Glomerular endothelial cell (primary cell): Measurements from ENCODE around the gene MTURN. TPM values are rescaled to one million over a fixed set of nuclear protein-coding genes. Genes with fewer than 3 reads are reported as not detected.

Experiments used
- DNase-seq: peaks from one replicate; pipeline ENCODE4 v3.0.0-alpha.2; 2011; ENCODE audit warnings: low read depth, low spot score; ENCODE audit errors: extremely low read depth
- total RNA-seq: library from RNA; depleted of rRNA; stranded (reverse); fragments of >200 nt; gene quantifications from 2 replicates; pipeline ENCODE4 v1.2.3, GENCODE V29; 2015

The MTURN gene
- total RNA-seq, 1 donor from 2014 or later: 6.6 TPM

DNA sequence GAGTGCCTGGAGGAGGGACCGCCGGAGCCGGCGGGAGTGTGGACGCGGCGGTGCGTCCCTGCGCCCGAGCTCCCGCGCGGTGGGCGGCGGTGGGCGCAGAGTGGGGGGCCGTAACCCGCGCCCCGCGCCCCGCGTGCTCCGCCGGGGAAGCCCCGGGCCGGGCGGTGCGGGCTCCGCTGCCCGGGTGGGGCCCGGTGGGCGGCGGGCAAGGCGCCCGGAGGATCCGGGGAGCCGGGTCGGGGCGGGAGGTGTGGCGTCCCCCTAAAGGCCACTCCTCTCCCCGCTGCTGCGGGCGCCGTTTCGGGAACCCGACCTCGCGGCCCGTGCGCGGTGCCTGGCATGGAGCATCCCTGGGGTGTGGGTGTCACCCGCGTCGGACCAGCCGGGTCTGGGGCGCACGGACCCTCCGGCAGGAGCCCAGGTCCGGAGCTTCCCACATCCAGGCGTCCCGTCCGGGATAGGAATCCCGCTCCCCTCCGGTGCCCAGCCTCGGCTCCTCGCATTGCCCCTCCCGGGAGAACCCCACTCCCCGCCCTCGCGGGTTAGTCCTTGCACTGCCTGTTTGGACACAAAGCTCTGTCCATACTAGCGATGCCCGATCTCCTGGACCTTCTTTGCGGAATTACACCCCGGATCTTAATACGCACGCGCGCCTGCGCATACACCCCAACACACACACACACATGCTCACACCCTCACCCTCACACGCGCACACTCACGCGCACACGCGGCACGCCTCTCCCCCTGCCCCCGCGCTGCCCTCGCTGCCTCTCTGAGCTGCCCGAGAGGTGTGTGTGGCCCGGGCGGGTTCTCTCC lies 723 bp downstream of the MTURN start:
- no peak for DNase-seq

DNA sequence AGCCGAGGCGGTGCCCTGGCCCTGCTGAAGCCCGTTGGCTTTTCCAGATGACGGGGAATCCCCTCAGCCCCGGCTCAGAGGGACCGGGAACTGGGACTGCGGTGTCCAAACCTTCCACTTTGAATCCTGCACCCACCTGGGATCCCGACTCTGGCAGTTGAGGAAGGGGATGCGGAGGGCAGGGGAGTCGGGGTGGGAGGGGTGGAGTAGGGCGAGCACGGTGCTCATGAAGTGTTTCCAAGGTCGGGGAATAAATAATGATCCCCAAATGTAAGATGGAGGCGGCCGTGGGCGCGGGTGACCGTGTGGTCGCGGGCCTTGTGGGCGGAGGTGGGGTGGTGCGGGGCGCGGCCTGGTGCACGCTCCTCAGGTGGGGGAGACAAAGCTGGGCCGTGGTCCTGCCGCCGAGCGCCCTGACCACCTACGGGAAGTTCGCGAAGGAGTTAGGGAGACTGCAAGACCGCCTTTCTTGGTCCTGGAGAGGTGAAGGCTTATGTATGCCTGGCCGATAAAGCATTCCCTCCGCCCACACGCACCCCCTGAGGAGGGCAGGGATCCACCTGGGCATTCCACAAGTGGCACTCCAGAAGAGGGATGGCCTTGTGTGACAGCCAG lies 1.4 kb downstream of the MTURN start:
- DNase-seq: no peak

DNA sequence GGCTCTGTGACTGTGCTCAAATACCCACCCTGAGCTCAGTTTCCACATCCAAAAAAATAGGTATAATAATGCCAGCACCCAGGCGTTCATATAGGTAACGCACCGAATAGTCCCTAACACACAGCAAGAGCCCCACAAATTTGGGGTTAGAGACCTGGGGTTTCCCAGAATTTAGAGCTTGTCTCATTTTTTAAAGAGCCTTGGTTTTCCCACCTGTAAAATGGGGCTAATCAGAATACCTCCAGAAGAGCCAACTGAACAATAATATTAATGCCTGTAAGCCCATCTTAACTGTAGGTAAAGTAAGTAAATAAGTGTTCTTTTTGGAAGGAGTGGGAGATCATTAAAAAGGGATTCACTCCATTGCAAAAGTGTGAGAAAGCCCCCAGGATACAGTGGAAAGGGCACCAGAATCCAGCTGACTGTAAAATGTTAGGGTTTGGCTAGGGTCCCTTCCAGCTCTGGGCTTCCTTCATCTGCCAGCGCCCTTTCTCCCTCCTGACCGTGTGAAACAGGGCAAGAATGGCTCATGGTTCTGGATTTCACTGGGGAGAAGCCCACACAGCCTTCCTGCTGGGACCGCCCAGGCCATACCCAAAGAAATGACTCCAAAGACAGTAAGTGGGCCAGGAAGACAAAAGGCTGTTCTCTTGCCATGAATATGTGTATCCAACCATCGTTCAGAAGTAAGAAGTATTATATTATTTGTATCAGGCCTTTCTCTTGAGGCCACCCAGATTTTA lies 2.1 kb downstream of the MTURN start:
- DNase-seq: no peak

DNA sequence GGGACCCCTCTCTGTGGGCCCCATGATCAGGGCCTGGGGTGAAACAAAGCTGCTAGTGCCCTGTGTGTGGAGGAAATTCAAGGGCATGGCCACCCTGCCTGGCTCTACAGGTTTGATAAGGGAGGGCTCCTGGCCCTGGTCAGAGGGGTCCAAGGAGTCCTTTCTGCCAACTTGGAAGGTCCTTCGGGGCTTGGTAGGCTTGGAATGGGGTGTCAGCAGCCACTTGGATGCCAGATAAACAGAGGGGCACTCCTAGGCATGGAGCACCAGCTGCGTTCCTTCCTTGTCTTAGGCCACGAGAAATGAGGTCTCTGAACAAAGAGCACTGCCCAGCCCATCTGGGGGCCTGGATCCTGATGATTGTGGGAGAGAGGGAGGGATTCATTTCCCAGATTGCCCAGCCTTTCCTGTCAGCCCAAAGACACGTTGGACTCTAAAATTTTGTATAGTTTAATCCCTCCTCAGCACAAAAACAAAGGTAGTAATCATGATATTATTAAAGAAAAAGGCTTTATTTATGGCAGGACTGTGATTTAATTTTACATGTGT lies 5.1 kb downstream of the MTURN start:
- DNase-seq: no peak

DNA sequence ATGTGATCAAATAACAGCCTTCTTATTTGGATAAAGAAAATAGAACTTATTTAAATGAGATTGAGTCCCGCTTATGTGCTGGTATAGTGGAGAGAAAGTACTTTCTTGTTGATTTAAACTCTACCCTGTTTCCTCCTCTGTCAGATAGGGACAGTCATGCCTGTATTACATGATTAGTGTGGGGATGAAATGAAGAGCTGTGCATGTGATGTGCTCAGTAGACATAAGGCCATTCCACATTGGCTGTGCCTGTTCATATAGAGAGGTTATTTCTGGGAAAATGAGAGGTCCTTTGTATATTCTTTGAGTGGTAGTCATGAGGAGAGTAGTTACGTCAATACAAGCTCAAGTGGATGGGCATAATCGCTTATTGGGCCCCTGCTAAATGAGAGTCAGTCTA lies 5.7 kb downstream of the MTURN start:
- no peak for DNase-seq

DNA sequence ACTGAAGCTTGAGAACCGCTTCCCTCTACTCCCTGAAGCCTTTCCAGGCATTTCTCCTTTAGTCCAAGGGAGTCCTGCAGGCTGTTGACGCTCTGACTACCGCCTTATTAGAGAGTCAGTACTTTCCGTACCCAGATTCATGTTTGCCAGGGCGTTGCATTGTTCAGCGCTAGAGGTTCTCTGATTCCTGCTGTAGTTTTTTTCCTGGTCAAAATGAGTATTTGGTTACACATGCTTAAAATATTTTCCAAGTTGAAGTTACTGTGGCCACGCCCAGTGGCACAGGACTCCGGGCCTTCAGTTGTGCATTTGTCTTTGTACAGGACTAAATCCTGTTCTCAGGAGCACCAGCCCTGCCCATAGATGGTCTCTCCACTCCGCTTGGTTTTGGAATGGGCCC lies 7.9 kb downstream of the MTURN start:
- DNase-seq: no peak

DNA sequence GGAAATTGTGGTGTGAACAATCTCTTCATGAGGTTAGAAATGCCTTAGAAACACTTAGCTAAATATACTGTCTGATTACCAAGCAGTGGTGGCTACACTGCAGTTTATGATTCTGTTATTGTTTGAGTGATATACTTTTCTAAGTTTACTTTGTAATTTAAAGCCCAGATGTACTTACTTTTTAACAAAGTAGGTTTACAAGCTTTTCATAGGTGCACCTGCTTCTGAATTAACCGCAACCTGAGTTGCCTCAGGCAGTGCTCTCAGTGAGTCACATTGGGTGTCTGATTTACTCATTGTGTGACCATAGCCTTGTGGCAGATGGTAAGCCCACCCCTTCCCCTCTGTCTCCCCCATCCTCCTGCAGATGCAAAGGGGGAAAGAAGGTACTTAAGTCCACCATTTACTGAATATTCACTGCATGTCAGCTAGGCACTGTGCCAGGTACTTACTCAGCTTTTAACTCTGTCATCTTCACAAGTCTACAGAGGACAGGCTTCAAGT lies 9.0 kb downstream of the MTURN start:
- no peak for DNase-seq

DNA sequence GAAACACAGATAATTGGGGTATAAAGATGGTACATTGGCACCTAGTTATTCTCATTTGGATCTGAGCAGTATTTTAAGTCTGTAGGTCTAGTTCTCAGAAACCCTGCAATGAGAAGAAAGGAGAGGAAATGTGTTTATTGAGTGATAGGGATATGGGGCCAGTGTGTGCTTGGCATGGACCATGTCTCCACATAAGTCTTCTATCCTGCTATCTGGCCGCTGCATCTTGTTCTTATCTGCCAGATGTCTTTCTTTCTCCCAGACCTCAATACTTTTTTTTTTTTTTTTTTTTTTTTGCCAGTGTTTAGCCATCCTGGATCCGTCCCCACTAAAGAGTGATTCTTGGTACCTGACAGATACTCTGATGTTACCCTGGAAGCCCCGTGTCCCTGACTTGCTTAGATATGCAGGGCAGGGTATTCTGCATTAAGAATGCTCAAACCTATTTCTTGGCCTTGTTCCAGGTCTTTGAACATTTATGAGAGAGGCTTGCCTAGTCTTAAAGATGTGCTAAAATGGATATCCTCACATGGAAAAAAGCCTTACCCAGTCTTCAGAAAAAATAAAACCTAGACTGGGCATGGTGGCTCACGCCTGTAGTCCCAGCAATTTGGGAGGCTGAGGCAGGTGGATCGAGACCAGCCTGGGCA lies 10.0 kb downstream of the MTURN start:
- DNase-seq: no peak

DNA sequence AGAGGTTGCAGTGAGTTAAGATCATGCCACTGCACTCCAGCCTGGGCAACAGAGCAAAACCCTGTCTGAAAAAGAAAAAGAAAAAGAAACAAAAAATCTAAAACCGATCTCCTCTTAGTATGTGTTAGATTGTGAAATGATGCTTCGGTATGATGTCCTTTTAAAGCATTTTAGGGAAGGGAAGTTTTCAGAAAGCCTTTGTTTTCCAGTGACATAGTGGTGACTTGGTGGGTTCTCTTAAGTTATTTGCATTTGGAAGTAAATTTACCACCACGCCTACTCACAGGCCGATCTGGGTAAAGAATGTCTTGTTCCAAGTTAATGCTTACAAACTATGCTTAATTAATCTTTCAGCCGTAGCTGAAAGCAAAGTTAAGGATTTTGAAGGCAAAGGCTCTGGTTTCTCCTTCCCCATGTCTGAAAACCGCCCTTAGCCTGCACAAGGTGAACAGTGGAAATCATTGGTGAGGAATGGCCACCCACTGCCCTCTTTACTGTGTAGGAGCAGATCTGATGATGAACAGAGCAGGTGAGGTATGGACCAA lies 10.7 kb downstream of the MTURN start:
- DNase-seq: no peak

DNA sequence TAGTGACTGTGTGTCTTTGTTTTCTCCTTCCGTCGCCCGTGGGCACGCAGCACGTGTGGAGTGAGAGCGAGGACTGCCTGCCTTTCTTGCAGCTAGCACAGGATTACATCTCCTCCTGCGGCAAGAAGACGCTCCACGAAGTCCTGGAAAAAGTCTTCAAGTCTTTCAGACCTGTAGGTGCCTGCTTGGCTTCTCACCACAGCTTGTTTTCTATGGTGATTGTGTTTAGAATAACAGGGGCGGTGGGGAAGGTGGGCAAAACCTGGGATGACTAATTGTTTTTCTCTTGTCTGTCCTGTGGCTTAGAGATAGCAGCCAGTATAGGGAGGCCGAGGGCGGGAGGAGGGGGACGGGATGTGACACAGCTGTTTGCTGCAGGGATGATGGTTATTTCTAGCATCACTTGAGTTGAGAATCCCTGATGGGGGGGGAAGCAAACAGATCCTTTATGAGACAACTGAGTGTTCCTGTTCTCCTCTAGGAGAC lies 11.4 kb downstream of the MTURN start:
- DNase-seq: no peak

DNA sequence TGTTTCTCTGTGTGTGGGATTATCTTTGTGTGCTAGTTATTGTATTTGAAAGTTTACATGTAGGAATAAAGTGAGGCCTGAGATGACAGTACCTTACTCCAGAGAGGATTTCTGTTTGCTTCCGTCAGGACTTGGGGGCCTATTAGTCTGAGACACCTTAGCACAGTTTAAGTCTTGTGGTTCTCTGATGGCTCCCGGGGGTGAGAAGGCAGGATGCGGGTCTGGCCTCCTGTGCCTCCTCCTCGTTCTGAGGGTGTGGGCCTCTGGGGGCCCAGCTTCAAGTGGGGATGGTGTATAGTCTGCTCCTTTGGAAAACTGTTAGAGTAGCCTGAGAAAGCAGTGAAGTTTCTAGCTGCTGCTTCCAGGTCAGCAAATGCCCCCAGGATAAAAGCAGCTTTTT lies 12.4 kb downstream of the MTURN start:
- no peak for DNase-seq

DNA sequence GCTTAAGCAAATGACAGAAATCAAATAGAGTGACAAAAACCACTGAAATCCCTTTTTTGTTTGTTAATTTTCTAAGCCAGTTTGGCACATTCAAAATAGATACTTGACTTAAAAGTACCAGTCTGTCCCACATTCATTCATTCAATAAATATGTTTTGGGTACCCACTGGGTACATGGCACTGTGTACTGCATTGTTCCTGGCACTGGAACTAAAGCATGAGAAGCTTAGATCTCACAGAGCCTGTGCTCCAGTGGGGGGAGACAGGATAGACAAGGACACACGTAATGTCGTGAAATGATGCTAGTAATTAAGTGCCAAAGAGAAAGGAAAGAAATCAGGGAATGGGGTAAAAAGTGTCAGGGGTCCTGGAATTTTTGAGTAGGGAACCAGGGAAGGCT lies 13.0 kb downstream of the MTURN start:
- no peak for DNase-seq

DNA sequence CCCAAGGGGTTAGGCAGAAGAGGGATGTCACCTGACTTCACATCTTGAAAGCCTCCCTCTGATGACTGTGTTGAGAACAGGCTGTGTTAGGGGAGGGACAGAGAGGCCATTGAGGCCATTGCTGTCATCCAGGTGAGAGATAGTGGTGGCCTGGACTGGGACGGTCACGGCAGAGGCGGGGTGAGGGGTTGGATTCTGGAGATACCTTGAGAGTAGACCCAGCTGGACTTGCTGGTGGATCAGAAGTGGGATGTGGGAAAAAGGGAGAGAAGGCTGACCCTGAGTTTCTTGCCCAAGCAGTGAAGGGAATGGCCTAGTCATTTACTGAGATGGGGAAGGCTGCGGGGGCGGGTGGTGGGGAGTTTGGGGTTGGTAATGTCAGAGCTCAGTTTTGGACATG lies 13.6 kb downstream of the MTURN start:
- DNase-seq: no peak

DNA sequence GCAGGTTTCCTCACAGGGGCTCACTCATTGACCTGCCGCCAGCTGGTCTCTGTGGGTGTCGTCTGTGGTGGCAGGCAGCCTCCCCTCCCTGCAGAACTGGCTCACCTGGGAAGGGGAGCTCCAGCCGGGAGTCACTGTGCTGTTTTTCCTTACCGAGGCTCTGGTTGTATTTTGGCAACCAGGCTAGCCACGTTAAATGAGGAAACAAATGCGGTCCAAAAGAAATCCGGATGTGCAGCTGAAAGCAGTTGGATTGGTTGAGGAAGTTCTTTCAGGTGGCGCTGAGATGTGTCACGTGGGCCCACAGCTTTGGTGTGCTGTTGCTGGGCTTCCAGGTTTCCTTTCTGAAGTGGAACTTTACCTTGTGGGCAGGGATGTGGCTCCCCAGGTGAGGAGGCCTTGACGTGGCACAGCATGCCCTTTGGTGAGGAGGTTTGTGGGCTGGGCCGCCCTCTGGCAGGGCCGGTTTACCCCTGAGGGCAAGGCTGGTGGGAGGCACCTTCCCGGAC lies 14.2 kb downstream of the MTURN start:
- DNase-seq: no peak

DNA sequence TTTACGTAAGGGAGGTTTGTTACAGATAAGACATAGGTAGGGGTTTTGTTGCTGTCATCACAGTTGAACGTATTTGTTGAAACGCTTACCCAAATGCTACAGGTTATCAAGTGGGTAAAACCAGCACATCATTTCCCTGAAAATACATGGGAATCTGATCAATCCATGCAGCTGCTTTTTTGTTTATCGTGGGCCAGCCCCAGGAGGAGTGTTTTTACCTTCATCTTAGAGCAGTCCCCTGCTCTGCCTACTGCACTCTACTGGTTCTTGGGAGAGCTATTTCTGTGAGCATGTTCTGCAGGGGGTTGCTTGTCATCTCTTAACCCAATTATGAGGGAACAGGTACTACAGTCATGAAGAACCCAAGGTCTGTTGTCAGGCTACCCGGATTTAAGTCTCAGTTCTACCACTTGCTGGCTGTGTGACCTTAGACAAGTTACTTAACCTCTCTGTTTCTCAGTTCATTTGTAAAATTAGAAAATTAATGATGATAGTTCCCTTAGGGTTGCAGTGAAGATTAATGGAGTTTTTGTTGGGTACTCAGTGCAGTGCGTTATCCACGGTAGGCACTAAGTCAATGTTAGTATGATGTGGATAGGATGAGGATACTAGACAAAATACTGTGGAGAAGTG lies 15.0 kb downstream of the MTURN start:
- DNase-seq: no peak

DNA sequence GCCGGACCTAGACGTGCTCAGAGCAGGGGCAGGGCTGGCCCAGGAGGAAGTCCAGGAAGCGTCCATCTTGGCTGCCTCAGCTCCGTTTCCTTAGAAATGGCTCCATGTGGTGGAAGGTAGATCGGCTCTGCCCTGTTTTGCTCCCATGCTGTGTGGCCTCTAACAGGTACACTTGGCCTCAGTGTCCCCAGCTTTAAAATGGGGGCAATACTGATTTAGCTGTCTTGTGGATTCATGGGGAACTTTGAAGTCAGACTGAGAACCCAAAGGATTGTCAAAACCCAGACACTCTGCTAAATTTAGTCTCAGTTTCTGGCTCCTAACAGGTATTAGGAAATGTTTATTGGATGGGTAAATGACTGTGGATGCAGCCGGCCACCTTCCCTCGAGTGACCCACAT lies 15.9 kb downstream of the MTURN start:
- no peak for DNase-seq

DNA sequence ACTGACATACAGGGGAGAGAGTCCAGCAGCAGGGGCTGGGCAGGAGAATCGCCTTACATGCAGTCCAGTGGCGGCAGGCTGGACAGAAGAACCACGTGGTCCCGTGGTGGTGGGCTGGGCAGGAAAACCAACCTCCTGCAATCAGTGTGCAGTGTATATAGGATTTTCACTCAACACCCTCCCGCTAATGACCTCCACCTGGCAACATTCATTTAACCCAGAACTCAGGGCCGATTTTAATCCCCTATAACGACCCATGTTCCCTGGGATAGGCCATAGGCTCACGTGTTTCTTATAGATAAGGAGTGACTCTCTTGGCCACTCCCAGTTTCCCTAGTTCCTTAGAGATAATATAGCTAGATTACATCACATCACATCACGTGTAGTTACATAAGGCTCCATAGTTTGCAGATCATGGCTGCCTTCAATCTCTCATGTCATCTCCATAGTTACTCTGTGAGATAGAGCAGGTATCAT lies 19.4 kb downstream of the MTURN start:
- DNase-seq: no peak

DNA sequence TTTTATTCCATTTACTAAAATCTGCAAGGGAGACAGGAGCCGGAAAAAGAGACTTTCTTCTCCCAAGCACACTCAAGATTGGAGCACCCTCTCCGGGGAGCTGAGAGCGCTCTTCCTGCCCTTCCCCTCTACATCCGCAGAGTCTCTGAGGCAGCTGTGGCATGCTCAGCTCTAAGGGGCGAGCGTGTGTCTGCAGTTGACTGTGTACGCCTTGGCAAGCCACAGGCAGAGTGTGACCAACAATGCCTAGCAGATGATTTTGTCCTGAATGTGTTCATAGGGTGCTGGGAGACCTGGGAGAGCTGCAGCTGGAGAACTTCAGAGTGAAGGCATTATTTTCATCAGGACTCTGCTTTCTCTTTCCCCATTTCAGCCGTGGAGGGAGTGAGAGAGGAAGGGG lies 20.7 kb downstream of the MTURN start:
- no peak for DNase-seq

DNA sequence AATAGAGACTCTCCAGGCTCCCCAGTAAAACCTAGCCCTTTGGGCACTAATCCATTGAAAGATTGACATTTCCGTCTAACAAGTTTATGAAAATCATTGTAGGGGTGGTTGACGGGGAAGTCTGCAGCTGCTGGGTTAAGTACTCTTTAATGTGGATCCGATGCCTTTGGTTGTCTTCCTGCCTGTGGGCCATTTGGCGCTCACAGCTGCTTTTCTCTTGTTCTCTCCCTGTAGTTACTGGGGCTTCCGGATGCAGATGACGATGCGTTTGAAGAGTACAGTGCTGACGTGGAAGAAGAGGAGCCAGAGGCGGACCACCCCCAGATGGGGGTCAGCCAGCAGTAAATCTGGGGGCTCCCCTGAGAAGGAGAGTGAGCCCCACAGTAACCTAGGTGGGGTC lies 22.4 kb downstream of the MTURN start:
- DNase-seq: no peak

DNA sequence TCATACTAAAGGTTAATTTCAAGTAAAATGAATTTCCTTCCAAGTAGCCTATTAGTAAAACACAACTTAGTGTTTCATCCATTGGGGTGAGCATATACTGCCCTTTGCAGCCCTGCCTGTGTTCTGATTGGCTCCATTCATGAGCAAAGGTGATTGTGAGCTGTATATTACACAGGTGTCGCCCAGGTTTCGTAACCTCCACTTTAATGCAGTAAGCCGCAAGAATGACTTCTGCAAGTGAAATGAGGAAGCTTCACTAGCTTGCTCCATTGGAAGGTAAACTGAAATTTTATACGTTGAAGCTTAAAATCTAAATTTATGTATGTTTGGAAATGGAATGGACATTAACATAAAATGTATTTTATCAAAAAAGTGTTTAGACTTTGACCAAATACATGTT lies 24.4 kb downstream of the MTURN start:
- DNase-seq: no peak
